Measurements from ENCODE around the gene CSMD2. TPM values are rescaled to one million over a fixed set of nuclear protein-coding genes. Genes with fewer than 3 reads are reported as not detected.

The CSMD2 gene
- total RNA-seq, 1 donor from 2014 or later = not detected

DNA sequence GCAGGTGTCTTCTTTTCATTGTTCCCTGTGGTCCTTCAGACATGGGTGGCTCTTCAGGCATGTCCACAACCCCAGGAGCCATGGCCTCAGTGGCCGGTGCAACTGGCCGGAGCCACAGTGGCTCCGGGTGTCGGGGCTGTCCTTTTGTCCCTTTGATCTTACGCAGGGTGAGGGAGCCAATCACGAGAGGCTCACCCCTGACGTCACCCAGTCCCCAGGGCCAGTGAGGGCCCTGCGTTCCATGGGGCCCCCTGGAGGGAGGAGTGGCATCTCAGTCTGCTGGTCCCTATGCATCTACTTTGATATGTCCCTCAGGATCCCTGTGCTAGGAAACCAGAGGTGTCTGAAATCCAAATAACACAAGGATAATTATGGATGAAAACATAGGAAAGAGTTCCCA lies 663.3 kb downstream of the CSMD2 start:
- H3K4me3 Mint-ChIP-seq = no peak overlapping the region
- no peaks in the 10 kb centered on the region for H3K4me1 Mint-ChIP-seq
- no peak overlapping the region for H3K27ac Mint-ChIP-seq
- peaks cover 5% of the 10 kb centered on the region for H3K36me3 Mint-ChIP-seq (ENCODE audit: low read depth)
- H3K9me3 Mint-ChIP-seq = peaks cover 29% of the 10 kb centered on the region
- H3K27me3 Mint-ChIP-seq = no peaks in the 10 kb centered on the region
- intact Hi-C loops (cut with micrococcal nuclease) = no loop called here
- DNase-seq = no peak

DNA sequence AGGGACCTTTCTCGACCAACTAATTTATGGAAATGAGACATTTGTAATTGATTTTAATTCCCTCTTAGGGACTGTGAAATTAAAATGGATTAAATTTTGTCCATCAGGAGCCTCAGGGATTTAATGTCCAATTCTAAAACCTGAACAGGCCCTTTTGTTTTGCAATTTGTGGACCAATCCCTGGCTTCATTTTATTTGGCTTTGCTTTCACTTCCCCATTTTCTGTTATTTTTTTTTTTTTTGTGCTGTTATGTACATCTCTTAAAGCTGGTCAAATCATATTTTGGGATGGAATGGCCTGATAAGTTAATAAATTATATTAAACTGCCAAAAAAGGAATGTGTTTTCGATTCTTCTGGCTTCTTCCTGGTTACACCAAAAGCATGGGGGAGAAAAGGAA lies 663.7 kb downstream of the CSMD2 start:
- intact Hi-C loops (cut with micrococcal nuclease) = no loop called here
- Mint-ChIP-seq H3K9me3 (peaks cover 32% of the 10 kb centered on the region), H3K4me1 (no peaks in the 10 kb centered on the region), H3K27me3 (no peaks in the 10 kb centered on the region), H3K4me3 (no peak overlapping the region), H3K36me3 (ENCODE audit: low read depth) (peaks cover 5% of the 10 kb centered on the region), H3K27ac (no peak overlapping the region)
- DNase-seq = no peak

DNA sequence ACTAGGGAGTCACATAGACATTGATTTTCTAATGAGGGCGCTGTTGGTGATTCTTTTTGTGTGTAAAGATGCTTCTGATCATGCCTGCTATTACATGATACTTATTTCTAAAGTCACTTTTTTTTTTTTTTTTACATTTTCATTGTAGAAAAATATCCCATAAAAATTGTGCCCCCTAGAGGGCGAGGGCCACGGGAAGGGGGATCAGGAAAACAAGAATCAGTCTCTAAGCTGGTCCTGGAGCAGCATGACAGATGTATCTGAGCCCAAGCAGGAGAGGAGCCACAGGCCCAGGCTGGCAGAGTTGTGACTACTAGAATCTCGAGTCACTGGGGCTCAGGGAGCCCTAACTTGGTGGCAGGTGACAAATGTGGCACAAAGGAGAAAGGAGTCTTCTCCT lies 664.5 kb downstream of the CSMD2 start:
- Mint-ChIP-seq H3K4me3 (no peak overlapping the region), H3K27ac (no peak overlapping the region), H3K27me3 (no peaks in the 10 kb centered on the region), H3K9me3 (peaks cover 38% of the 10 kb centered on the region), H3K36me3 (ENCODE audit: low read depth) (peaks cover 5% of the 10 kb centered on the region), H3K4me1 (no peaks in the 10 kb centered on the region)
- no peak for DNase-seq
- intact Hi-C loops (cut with micrococcal nuclease) = no loop called here

DNA sequence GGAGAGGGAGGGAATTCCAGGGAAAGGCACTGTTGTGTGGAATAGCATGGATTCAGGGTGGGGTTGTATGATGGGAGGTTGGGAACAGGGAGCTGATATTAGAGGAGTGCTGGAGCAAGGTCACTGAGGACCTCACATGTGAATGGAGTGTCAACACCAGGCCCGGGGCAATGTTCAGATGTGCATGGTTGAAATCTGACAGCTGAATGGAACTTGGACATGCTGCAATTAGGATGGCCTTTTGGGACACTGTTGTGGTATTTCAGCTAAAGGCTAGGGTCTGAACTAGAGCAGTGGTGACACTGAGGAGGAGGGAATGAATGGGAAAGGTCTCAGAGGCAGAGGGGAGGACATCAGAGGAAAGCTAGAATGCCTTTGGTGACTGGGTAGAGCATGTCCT lies 667.6 kb downstream of the CSMD2 start:
- H3K27ac Mint-ChIP-seq = no peak overlapping the region
- no peak for DNase-seq
- H3K36me3 Mint-ChIP-seq (ENCODE audit: low read depth) = peaks cover 26% of the 10 kb centered on the region
- intact Hi-C loops (cut with micrococcal nuclease) = no loop called here
- no peaks in the 10 kb centered on the region for H3K27me3 Mint-ChIP-seq
- H3K9me3 Mint-ChIP-seq = peaks cover 52% of the 10 kb centered on the region
- H3K4me3 Mint-ChIP-seq = no peak overlapping the region
- no peaks in the 10 kb centered on the region for H3K4me1 Mint-ChIP-seq

DNA sequence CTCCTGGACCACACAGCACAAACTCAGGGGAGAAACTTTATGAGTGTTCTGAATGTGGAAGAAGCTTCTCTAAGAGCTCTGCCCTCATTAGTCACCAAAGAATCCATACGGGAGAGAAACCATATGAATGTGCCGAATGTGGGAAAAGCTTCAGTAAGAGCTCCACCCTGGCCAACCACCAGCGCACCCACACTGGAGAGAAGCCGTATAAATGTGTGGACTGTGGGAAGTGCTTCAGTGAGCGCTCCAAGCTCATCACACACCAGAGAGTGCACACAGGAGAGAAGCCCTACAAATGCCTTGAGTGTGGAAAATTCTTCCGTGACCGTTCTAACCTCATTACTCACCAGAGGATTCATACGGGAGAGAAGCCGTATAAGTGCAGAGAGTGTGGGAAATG lies 670.1 kb downstream of the CSMD2 start:
- Mint-ChIP-seq H3K27ac (no peak overlapping the region), H3K36me3 (ENCODE audit: low read depth) (peaks cover 45% of the 10 kb centered on the region), H3K27me3 (no peaks in the 10 kb centered on the region), H3K4me1 (no peaks in the 10 kb centered on the region), H3K4me3 (no peak overlapping the region), H3K9me3 (peaks cover 52% of the 10 kb centered on the region)
- no peak for DNase-seq
- intact Hi-C loops (cut with micrococcal nuclease) = no loop called here

DNA sequence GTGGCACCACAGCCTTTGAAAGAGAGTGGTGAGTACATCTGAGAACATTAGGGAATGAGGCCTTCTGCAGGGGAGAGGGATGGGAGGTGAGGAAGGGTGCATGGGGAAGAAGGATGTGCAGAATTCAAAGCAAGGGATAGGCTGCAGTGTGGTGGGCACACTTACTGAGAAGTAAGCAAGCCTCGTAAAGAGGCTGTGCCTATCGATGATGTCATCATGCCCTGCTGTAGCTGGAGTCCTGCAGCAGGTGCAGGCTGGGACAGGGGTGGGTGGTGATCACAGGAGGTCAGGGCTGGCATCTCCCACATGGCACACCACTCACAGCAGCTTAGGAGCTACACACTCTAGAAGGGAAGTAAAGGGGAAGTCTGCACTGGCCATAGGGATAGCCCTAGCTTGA lies 676.4 kb downstream of the CSMD2 start:
- Mint-ChIP-seq H3K27ac (no peak overlapping the region), H3K27me3 (no peaks in the 10 kb centered on the region), H3K9me3 (peaks cover 17% of the 10 kb centered on the region), H3K4me1 (no peaks in the 10 kb centered on the region), H3K4me3 (no peak overlapping the region), H3K36me3 (ENCODE audit: low read depth) (peaks cover 44% of the 10 kb centered on the region)
- intact Hi-C loops (cut with micrococcal nuclease) = no loop called here
- no peak for DNase-seq

DNA sequence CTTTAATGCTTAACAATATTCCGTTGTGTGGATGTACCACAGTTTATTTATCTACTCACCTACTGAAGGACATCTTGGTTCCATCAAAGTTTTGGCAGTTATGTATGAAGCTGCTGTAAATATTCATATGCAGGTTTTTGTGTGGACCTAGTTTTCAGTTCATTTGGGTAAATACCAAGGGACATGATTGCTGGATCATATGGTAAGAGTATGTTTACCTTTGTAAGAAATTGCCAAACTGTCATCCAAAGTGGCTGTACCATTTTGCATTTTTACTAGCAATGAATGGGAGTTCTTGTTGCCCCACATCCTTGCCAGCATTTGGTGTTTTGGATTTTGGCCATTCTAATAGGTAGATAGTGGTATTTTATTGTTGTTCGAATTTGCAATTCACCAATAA lies 682.6 kb downstream of the CSMD2 start:
- no peak for DNase-seq
- Mint-ChIP-seq H3K27me3 (no peaks in the 10 kb centered on the region), H3K27ac (no peak overlapping the region), H3K36me3 (ENCODE audit: low read depth) (peaks cover 11% of the 10 kb centered on the region), H3K4me3 (no peak overlapping the region), H3K9me3 (peaks cover 4% of the 10 kb centered on the region), H3K4me1 (no peaks in the 10 kb centered on the region)
- intact Hi-C loops (cut with micrococcal nuclease) = no loop called here

DNA sequence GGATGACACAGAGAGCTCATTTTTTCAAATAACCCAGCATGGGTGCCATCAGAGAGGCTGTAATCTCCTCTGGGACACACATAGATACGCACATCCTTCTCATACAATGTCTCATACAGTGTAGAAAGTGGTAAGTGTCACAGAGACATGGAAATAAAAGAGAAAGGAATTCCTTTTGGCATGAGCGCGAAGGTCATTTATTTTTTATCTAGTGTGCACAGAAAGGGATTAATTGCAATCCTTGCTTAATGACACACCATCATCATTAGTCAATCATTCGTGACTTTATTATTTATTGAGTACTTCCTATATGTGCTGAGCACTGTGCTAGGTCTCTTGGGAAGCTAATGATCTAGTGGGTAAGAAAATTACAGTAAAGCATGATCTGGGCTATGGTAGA lies 687.6 kb downstream of the CSMD2 start:
- intact Hi-C loops (cut with micrococcal nuclease) = loop anchor here (10.0 kb wide), 1 partner anchor 383 kb away; no protein-coding TSS in a partner anchor
- Mint-ChIP-seq H3K9me3 (no peaks in the 10 kb centered on the region), H3K27ac (no peak overlapping the region), H3K4me3 (no peak overlapping the region), H3K4me1 (peaks cover 7% of the 10 kb centered on the region), H3K27me3 (no peaks in the 10 kb centered on the region), H3K36me3 (ENCODE audit: low read depth) (no peaks in the 10 kb centered on the region)
- no peak for DNase-seq

DNA sequence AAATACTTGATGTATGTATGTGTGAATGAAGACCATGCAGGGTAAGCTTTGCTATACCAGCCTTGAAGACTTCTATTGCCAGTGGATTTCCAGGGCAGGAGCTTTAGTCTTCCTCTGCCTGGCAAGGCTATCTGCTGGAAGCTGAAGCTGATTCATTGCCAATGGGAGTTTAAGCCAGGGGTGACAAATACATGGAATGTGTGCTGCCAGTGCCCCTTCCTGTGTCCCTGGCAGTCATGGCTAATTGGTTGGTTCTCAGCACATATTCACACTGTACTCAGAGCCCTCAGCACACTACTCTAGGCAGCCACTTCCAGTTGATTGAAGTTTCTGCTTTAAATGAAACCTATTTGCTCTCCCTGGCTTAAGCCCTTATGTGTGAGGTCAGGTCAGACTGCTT lies 691.1 kb downstream of the CSMD2 start:
- Mint-ChIP-seq H3K4me3 (peak overlapping the region; percentile 85), H3K27ac (no peak overlapping the region)
- intact Hi-C loops (cut with micrococcal nuclease) = loop anchor here (5.0 to 10.0 kb wide), 2 partner anchors 107 to 379 kb away; no protein-coding TSS in a partner anchor

DNA sequence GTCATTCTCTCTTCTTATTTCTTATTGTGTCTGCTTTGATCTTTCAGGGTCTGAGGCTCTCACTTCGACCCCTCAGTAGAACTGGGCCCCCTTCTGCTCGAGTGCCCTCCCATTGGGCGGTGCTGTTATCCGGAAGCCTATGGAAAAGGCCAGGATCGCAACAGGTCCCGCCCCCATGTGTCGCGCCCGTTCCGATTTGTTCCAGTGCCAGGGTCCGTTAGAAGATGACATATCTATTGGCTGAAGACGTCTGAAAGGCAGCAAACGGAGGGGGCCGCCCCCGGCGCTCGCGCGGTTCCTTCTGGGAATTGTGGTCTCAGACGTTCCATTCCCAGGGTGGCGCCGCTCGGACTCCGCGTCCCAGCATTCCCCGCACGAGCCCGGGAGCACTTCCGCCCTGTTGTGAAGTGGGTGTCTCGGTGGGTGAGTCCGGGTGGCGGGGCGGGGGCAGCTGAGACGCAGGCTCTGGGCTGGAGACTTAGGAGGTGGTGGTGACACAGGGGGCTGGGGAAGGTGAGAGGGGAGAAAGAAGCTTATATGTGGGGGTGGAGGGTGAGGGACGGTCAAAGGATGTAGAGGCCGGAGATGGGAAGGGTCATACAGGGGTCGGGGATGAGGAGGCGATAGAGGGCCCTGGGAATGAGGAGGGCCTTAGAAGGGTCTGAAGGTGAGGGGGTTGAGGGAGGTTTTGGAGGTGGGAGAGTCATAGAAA lies 692.6 kb downstream of the CSMD2 start, which contains the start of gene ZSCAN20:
TSS of gene ZSCAN20 (plus strand) at position 377 of the 712 bp plus-strand sequence. CDS start 6,644 bp downstream, outside the sequence.
- Mint-ChIP-seq H3K27ac (peak within 1 kb of the TSS; percentile 57), H3K36me3 (ENCODE audit: low read depth) (no peaks in the 10 kb centered on the region), H3K4me3 (peak within 1 kb of the TSS; percentile 85), H3K27me3 (no peaks in the 10 kb centered on the region), H3K4me1 (peaks cover 22% of the 10 kb centered on the region), H3K9me3 (no peaks in the 10 kb centered on the region)
- DNase-seq = peak; percentile 95
- intact Hi-C loops (cut with micrococcal nuclease) = loop anchor here (1.0 to 10.0 kb wide), 3 partner anchors 105 to 378 kb away; no protein-coding TSS in a partner anchor

More for the DNA sequence above, 691.1 kb downstream of the CSMD2 start:
- Mint-ChIP-seq H3K9me3 (no peaks in the 10 kb centered on the region), H3K4me1 (peaks cover 22% of the 10 kb centered on the region), H3K27me3 (no peaks in the 10 kb centered on the region), H3K36me3 (ENCODE audit: low read depth) (no peaks in the 10 kb centered on the region)
- DNase-seq = no peak

DNA sequence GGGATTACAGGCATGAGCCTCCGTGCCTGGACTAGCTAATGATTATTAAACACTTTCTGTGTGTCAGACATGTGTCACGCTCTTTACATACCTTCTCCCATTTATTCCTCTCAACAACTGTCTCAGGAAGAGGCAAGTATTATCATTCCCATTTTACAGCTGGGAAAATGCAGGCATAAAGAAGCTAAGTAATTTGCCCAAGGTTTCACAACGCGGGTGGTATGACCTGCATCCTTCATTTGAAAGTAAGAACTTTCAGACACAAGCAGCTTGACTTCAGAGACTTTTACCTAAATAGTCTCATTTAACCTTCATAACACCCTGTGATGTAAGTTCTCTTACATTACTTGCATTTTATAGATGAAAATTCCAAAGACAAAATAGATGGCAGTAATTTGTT lies 693.6 kb downstream of the CSMD2 start:
- Mint-ChIP-seq H3K27ac (no peak overlapping the region), H3K4me3 (peak overlapping the region; percentile 21)

DNA sequence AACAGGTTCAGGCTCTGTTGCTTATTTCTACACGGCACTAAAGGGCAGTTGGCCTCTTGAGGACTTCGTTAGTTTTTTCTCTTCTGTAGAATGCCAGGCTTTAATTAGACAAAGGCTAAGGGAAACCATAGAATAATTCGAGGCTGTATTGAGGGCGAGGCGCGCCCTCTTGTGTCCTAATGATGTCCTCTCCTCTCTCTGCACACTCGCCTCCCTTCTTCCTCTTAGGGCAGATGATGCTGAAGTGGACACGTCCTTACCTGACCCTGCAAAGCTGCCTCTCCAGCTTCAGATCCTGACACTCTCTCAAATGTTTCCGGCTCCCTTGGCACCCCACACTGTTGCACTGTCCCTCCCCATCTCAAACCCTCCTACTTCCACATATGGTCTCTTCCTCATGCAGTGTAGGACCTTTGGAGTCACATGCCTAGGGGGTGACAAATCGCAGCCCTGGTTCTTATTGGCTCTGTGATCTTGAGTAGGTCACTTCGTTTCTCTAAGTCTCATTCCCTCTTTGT lies 694.5 kb downstream of the CSMD2 start:
- H3K27ac Mint-ChIP-seq = no peak overlapping the region

More for the DNA sequence above, 693.6 kb downstream of the CSMD2 start:
- no peak for DNase-seq
- Mint-ChIP-seq H3K4me1 (peaks cover 22% of the 10 kb centered on the region), H3K27me3 (no peaks in the 10 kb centered on the region), H3K36me3 (ENCODE audit: low read depth) (no peaks in the 10 kb centered on the region), H3K9me3 (no peaks in the 10 kb centered on the region)
- intact Hi-C loops (cut with micrococcal nuclease) = loop anchor here (2.0 to 10.0 kb wide), 3 partner anchors 104 to 377 kb away; no protein-coding TSS in a partner anchor

DNA sequence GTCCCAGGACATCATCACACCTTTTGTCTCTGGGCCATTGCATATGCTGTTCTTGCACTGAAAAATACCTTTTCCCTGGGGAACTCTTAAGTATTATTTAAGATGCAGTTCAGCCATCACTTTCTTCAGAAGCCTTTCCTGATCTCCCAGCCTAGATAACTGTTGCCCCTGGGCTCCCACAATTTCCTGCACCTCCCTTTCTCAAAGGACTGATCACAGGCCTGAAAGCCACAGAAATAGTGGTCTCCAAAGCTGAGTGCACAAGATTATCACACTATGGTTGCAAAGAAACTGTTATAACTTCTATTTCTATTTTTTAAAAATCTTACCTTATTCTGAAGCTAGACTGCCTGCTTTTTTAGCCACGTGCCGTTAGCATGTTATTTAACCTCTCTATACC lies 695.3 kb downstream of the CSMD2 start:
- no peak for DNase-seq
- no peak overlapping the region for H3K4me3 Mint-ChIP-seq
- H3K9me3 Mint-ChIP-seq = no peaks in the 10 kb centered on the region
- H3K27ac Mint-ChIP-seq = no peak overlapping the region
- peaks cover 22% of the 10 kb centered on the region for H3K4me1 Mint-ChIP-seq
- peaks cover 4% of the 10 kb centered on the region for H3K27me3 Mint-ChIP-seq
- H3K36me3 Mint-ChIP-seq (ENCODE audit: low read depth) = no peaks in the 10 kb centered on the region
- intact Hi-C loops (cut with micrococcal nuclease) = loop anchor here (2.0 to 10.0 kb wide), 3 partner anchors 102 to 375 kb away; no protein-coding TSS in a partner anchor

More for the DNA sequence above, 694.5 kb downstream of the CSMD2 start:
- Mint-ChIP-seq H3K27me3 (peaks cover 2% of the 10 kb centered on the region), H3K9me3 (no peaks in the 10 kb centered on the region), H3K4me3 (peak overlapping the region; percentile 21), H3K4me1 (peaks cover 22% of the 10 kb centered on the region), H3K36me3 (ENCODE audit: low read depth) (no peaks in the 10 kb centered on the region)
- peak; percentile 88 for DNase-seq
- intact Hi-C loops (cut with micrococcal nuclease) = loop anchor here (2.0 to 10.0 kb wide), 3 partner anchors 103 to 376 kb away; no protein-coding TSS in a partner anchor

DNA sequence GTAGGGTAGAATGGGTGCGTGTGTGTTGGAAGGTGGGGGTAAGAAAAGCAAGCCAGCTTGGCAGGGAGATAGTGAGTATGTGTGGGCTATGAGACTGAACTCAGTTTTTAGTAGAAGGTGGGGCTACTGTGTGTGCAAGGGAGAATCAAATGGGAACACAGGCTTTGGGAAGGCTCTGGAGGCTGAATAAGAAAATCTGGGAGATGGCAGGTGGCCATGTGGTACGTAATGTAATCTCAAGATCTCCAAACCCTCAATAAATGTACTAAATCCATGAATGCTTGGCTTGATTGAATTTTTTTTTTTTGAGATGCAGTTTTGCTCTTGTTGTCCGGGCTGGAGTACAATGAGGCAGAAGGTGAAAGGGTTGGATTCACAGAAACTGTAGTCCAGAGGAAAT lies 696.1 kb downstream of the CSMD2 start:
- H3K36me3 Mint-ChIP-seq (ENCODE audit: low read depth) = no peaks in the 10 kb centered on the region
- H3K4me1 Mint-ChIP-seq = peaks cover 22% of the 10 kb centered on the region
- intact Hi-C loops (cut with micrococcal nuclease) = no loop called here
- peaks cover 4% of the 10 kb centered on the region for H3K27me3 Mint-ChIP-seq
- DNase-seq = no peak
- no peaks in the 10 kb centered on the region for H3K9me3 Mint-ChIP-seq
- no peak overlapping the region for H3K27ac Mint-ChIP-seq
- H3K4me3 Mint-ChIP-seq = no peak overlapping the region
